Measurements from ENCODE around the gene EPM2A. TPM values are rescaled to one million over a fixed set of nuclear protein-coding genes. Genes with fewer than 3 reads are reported as not detected.
"Not testable (repeated sequence)": the region's sequence is repeated elsewhere in the genome, so short reads cannot be mapped to it uniquely, and the experiment has no call there.

The EPM2A gene
- total RNA-seq, 2 experiments from 2014 or later: 34.9 to 39.2 TPM

DNA sequence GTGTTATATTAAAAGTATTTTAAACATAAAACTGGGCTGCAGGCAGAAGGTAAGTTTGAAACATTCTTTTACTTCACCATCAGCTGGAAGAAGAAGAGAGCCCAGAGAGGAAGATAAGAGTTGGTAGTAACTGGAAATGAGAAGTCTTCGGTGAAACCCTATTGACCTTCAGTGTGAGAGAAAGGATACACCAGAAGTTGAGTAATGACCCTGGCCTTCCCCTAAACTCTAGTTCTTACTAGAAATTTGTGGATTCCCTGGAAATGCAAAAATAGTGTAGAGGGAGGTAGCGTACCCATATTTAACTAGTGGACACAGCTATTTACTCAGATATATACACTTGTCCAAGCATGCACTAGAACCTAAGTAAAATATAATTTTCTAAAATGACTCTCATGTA is 8.0 kb upstream of the EPM2A start:
- H3K27ac ChIP-seq (ENCODE audit: low read depth, low read length, poor library complexity, severe bottlenecking): no peak overlapping the region
- DNase-seq (ENCODE audit: low spot score): no peak
- intact Hi-C loops (cut with micrococcal nuclease; ENCODE audit: unreplicated experiment): no loop called here
- no peak overlapping the region for H3K4me3 ChIP-seq (ENCODE audit: low read depth, low read length, poor library complexity, severe bottlenecking)
- no peaks in the 10 kb centered on the region for H3K79me2 ChIP-seq (ENCODE audit: insufficient read depth, low read depth, low read length)
- H4K20me1 ChIP-seq (ENCODE audit: insufficient read depth, low read length): no peaks in the 10 kb centered on the region
- H3K9me2 ChIP-seq (ENCODE audit: insufficient read depth, low read length): no peaks in the 10 kb centered on the region
- H3K4me2 ChIP-seq (ENCODE audit: low read length): no peak overlapping the region
- H3K4me1 ChIP-seq (ENCODE audit: insufficient read depth, low read length, poor library complexity, severe bottlenecking): no peaks in the 10 kb centered on the region
- BruUV-seq (replicated peaks): no TSS peak
- POLR2A ChIA-PET: interaction anchor here (0.7 to 0.9 kb wide), 2 partner anchors 8 kb away, joined by 3 read pairs; no protein-coding TSS in a partner anchor
- H3K9me3 ChIP-seq (ENCODE audit: low read length): no peaks in the 10 kb centered on the region
- no peak for TF ChIP-seq CTCF (conservative IDR thresholded peaks at IDR 0.05; ENCODE audit: low read length)
- TF ChIP-seq EZH2phosphoT487 (IDR thresholded peaks at IDR 0.05; ENCODE audit: borderline replicate concordance, low read depth, low read length): no peak
- no peaks in the 10 kb centered on the region for H3K36me3 ChIP-seq (ENCODE audit: insufficient read depth, low read length)
- no peak overlapping the region for H2AFZ ChIP-seq (ENCODE audit: low read length)
- CTCF ChIA-PET (ENCODE audit: unreplicated experiment): no interaction called here

DNA sequence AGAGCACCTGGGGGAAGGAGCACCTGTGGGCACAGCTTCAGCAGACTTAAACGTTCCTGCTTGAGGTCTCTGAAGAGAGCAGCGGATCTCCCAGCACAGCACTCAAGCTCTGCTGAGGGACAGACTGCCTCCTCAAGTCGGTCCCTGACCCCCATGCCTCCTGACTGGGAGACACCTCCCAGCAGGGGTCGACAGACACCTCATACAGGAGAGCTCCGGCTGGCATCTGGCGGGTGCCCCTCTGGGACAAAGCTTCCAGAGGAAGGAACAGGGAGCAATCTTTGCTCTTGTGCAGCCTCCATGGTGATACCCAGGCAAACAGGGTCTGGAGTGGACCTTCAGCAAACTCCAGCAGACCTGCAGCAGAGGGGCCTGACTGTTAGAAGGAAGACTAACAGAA is 7.2 kb upstream of the EPM2A start:
- CTCF ChIA-PET (ENCODE audit: unreplicated experiment); H3K27ac ChIP-seq (ENCODE audit: low read depth, low read length, poor library complexity, severe bottlenecking); H3K79me2 ChIP-seq (ENCODE audit: insufficient read depth, low read depth, low read length); H3K36me3 ChIP-seq (ENCODE audit: insufficient read depth, low read length); intact Hi-C loops (cut with micrococcal nuclease; ENCODE audit: unreplicated experiment); H2AFZ ChIP-seq (ENCODE audit: low read length); BruUV-seq (replicated peaks); DNase-seq (ENCODE audit: low spot score); H3K4me3 ChIP-seq (ENCODE audit: low read depth, low read length, poor library complexity, severe bottlenecking); H3K9me2 ChIP-seq (ENCODE audit: insufficient read depth, low read length); H4K20me1 ChIP-seq (ENCODE audit: insufficient read depth, low read length); H3K9me3 ChIP-seq (ENCODE audit: low read length); H3K4me2 ChIP-seq (ENCODE audit: low read length); H3K4me1 ChIP-seq (ENCODE audit: insufficient read depth, low read length, poor library complexity, severe bottlenecking): not testable (repeated sequence)
- POLR2A ChIA-PET: interaction anchor here (0.7 kb wide), 1 partner anchor 9 kb away, joined by 3 read pairs; no protein-coding TSS in a partner anchor

DNA sequence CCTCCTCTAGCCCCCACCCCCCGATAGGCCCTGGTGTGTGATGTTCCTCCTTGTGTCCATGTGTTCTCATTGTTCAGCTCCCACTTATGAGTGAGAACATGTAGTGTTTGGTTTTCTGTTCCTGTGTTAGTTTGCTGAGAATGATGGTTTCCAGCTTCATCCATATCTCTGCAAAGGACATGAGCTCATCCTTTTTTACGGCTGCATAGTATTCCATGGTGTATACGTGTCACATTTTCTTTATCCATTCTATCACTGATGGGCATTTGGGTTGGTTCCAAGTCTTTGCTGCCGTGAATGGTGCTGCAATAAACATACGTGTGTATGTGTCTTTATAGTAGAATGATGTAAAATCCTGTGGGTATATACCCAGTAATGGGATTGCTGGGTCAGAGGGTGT is 4.4 kb upstream of the EPM2A start:
- intact Hi-C loops (cut with micrococcal nuclease; ENCODE audit: unreplicated experiment): loop anchor here (5.0 to 10.0 kb wide), 2 partner anchors 148 to 1525 kb away; no protein-coding TSS in a partner anchor
- H4K20me1 ChIP-seq (ENCODE audit: insufficient read depth, low read length); CTCF ChIA-PET (ENCODE audit: unreplicated experiment); H3K36me3 ChIP-seq (ENCODE audit: insufficient read depth, low read length); H3K4me3 ChIP-seq (ENCODE audit: low read depth, low read length, poor library complexity, severe bottlenecking); H3K79me2 ChIP-seq (ENCODE audit: insufficient read depth, low read depth, low read length); H2AFZ ChIP-seq (ENCODE audit: low read length); DNase-seq (ENCODE audit: low spot score); H3K4me2 ChIP-seq (ENCODE audit: low read length); H3K9me2 ChIP-seq (ENCODE audit: insufficient read depth, low read length); BruUV-seq (replicated peaks); H3K27ac ChIP-seq (ENCODE audit: low read depth, low read length, poor library complexity, severe bottlenecking); H3K9me3 ChIP-seq (ENCODE audit: low read length): not testable (repeated sequence)
- POLR2A ChIA-PET: interaction anchor here (1.9 kb wide), 1 partner anchor 18 kb away, joined by 4 read pairs; no protein-coding TSS in a partner anchor
- peaks cover 13% of the 10 kb centered on the region for H3K4me1 ChIP-seq (ENCODE audit: insufficient read depth, low read length, poor library complexity, severe bottlenecking)

DNA sequence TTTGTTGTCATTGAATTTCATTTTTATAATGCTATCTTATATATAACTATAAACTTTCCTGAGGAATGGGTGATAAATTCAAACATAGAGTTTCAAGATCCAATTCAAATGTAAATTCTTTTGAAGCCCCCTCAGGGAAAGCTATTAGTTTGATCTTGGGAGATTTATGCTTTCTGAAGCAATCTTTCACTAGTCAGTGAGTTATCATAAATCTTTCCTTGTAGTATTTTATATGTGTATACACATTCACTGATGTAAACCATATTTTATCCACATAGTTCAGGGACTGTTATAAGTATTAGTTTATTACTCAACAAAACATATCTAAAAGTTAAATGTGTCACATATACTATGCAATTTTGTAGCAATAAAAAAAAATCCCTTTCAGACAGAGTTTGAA is 2.9 kb upstream of the EPM2A start:
- no peak overlapping the region for H3K4me2 ChIP-seq (ENCODE audit: low read length)
- ChIA-PET CTCF (ENCODE audit: unreplicated experiment) (no interaction called here), POLR2A (interaction anchor here (1.7 to 3.6 kb wide), 3 partner anchors 8 to 228 kb away, joined by 4 to 17 read pairs (median 12); no protein-coding TSS in a partner anchor)
- H3K36me3 ChIP-seq (ENCODE audit: insufficient read depth, low read length): no peaks in the 10 kb centered on the region
- H3K27ac ChIP-seq (ENCODE audit: low read depth, low read length, poor library complexity, severe bottlenecking): no peak overlapping the region
- no peak overlapping the region for H2AFZ ChIP-seq (ENCODE audit: low read length)
- H4K20me1 ChIP-seq (ENCODE audit: insufficient read depth, low read length): no peaks in the 10 kb centered on the region
- TF ChIP-seq CTCF (conservative IDR thresholded peaks at IDR 0.05; ENCODE audit: low read length): no peak
- no peak for TF ChIP-seq EZH2phosphoT487 (IDR thresholded peaks at IDR 0.05; ENCODE audit: borderline replicate concordance, low read depth, low read length)
- no TSS peak for BruUV-seq (replicated peaks)
- no peak for DNase-seq (ENCODE audit: low spot score)
- H3K9me3 ChIP-seq (ENCODE audit: low read length): no peaks in the 10 kb centered on the region
- H3K4me3 ChIP-seq (ENCODE audit: low read depth, low read length, poor library complexity, severe bottlenecking): no peak overlapping the region
- peaks cover 21% of the 10 kb centered on the region for H3K4me1 ChIP-seq (ENCODE audit: insufficient read depth, low read length, poor library complexity, severe bottlenecking)
- H3K79me2 ChIP-seq (ENCODE audit: insufficient read depth, low read depth, low read length): peaks cover 15% of the 10 kb centered on the region; the same call in 1 of the 2 replicates
- intact Hi-C loops (cut with micrococcal nuclease; ENCODE audit: unreplicated experiment): loop anchor here (5.0 to 10.0 kb wide), 2 partner anchors 149 to 1523 kb away; no protein-coding TSS in a partner anchor
- no peaks in the 10 kb centered on the region for H3K9me2 ChIP-seq (ENCODE audit: insufficient read depth, low read length)

Measured in OCI-LY7 (cell line).